IMR-90 (cell line): Measurements from ENCODE around the gene EHBP1. TPM values are rescaled to one million over a fixed set of nuclear protein-coding genes. Genes with fewer than 3 reads are reported as not detected.

ENCODE experiments used
- ATAC-seq: fragments of 200-7000 bp; cut with Tn5 transposase; 2 replicates; pipeline ENCODE4 v1.9.1; 2020; ENCODE audit warnings: low read depth, mild to moderate bottlenecking, moderate library complexity
- BruUV-seq: library from RNA; stranded (reverse); fragments of 400-500 nt; replicated peaks from 2 replicates; lab custom pipeline; 2021; lab: Mats Ljungman, UMichigan
- CTCF ChIA-PET: fragments of 300-600 bp; formaldehyde crosslinking; extraction: SDS; loops from one replicate; lab custom pipeline; 2021; ENCODE audit warnings: antibody characterized with exemption; lab: Yijun Ruan, JAX
- POLR2A ChIA-PET: fragments of 300-600 bp; sonication (Branson Sonifier 250); formaldehyde crosslinking; loops from one replicate; lab custom pipeline; 2022; ENCODE audit warnings: antibody characterized with exemption; ENCODE audit not compliant: unreplicated experiment; lab: Charles Lee
- DNase-seq: peaks from one replicate; pipeline ENCODE4 v3.0.0; 2013
- H2AFZ ChIP-seq: replicated peaks from 2 replicates; pipeline ENCODE3; 2013; ENCODE audit warnings: low read length, mild to moderate bottlenecking; ENCODE audit not compliant: poor library complexity
- H2AK5ac ChIP-seq: 2 replicates; pipeline ENCODE4 v1.6.1; 2013; ENCODE audit warnings: low read depth, low read length, inconsistent platforms
- H2AK9ac ChIP-seq: replicated peaks from 2 replicates; pipeline ENCODE3; 2013; ENCODE audit warnings: mild to moderate bottlenecking, low read depth, low read length, moderate library complexity; ENCODE audit not compliant: poor library complexity
- H2BK120ac ChIP-seq: 2 replicates; pipeline ENCODE4 v1.6.1; 2013; ENCODE audit warnings: low read depth, low read length, inconsistent platforms
- H2BK15ac ChIP-seq: 3 replicates; pipeline ENCODE4 v1.6.1; 2013; ENCODE audit warnings: low read depth, low read length, inconsistent platforms
- H2BK20ac ChIP-seq: 2 replicates; pipeline ENCODE4 v1.6.1; 2013; ENCODE audit warnings: low read depth, mild to moderate bottlenecking, inconsistent platforms, low read length, moderate library complexity
- H2BK5ac ChIP-seq: 2 replicates; pipeline ENCODE4 v1.6.1; 2013; ENCODE audit warnings: mild to moderate bottlenecking, low read depth, low read length, inconsistent platforms; ENCODE audit not compliant: poor library complexity, severe bottlenecking
- H3K14ac ChIP-seq: replicated peaks from 2 replicates; pipeline ENCODE4 v1.6.1; 2013; ENCODE audit warnings: low read depth, low read length, inconsistent platforms
- H3K18ac ChIP-seq: 2 replicates; pipeline ENCODE4 v1.6.1; 2013; ENCODE audit warnings: low read depth, low read length, control low read depth
- H3K23ac ChIP-seq: 2 replicates; pipeline ENCODE4 v1.6.1; 2013; ENCODE audit warnings: low read depth, low read length, inconsistent platforms
- H3K27ac ChIP-seq: 2 replicates; pipeline ENCODE4 v1.5.1; 2013; ENCODE audit warnings: mild to moderate bottlenecking, control low read depth, low read length; ENCODE audit not compliant: insufficient read depth
- H3K27me3 ChIP-seq: 2 replicates; pipeline ENCODE4 v1.6.1; 2013; ENCODE audit warnings: low read length; ENCODE audit not compliant: control insufficient read depth, insufficient read depth
- H3K36me3 ChIP-seq: 2 replicates; pipeline ENCODE4 v1.6.1; 2013; ENCODE audit warnings: low read length, mixed read lengths; ENCODE audit not compliant: control insufficient read depth, insufficient read depth
- H3K4ac ChIP-seq: 2 replicates; pipeline ENCODE4 v1.6.1; 2013; ENCODE audit warnings: low read depth, low read length, inconsistent platforms
- H3K4me1 ChIP-seq: 2 replicates; pipeline ENCODE4 v1.6.1; 2013; ENCODE audit warnings: low read length, mixed read lengths; ENCODE audit not compliant: control insufficient read depth, insufficient read depth
- H3K4me2 ChIP-seq: 2 replicates; pipeline ENCODE4 v1.6.1; 2013; ENCODE audit warnings: low read depth, mild to moderate bottlenecking, control low read depth, low read length, moderate library complexity
- H3K4me3 ChIP-seq: 2 replicates; pipeline ENCODE4 v1.5.1; 2013; ENCODE audit warnings: low read depth, mild to moderate bottlenecking, control low read depth, low read length, moderate library complexity; ENCODE audit not compliant: insufficient read depth
- H3K56ac ChIP-seq: 2 replicates; pipeline ENCODE4 v1.6.1; 2013; ENCODE audit warnings: low read length, inconsistent platforms; ENCODE audit not compliant: insufficient read depth; ENCODE audit errors: extremely low read depth
- H3K79me1 ChIP-seq, 2 experiments: 2 replicates each; pipeline ENCODE4 v1.6.1; 2013; ENCODE audit warnings: low read length in 2 of 2, inconsistent platforms in 1 of 2, low read depth in 1 of 2
- H3K9ac ChIP-seq: 2 replicates; pipeline ENCODE4 v1.6.1; 2013; ENCODE audit warnings: low read depth, low read length, control low read depth
- H3K9me1 ChIP-seq: 2 replicates; pipeline ENCODE4 v1.6.1; 2013; ENCODE audit warnings: low read length, inconsistent platforms; ENCODE audit not compliant: insufficient read depth
- H3K9me3 ChIP-seq: 2 replicates; pipeline ENCODE4 v1.6.1; 2013; ENCODE audit warnings: low read length; ENCODE audit not compliant: control insufficient read depth, insufficient read depth
- H4K20me1 ChIP-seq: 2 replicates; pipeline ENCODE4 v1.6.1; 2013; ENCODE audit warnings: low read length, inconsistent platforms; ENCODE audit not compliant: insufficient read depth
- H4K5ac ChIP-seq: 2 replicates; pipeline ENCODE4 v1.6.1; 2013; ENCODE audit warnings: mild to moderate bottlenecking, low read depth, low read length, control low read depth
- H4K8ac ChIP-seq, 2 experiments: 2 replicates each; pipeline ENCODE4 v1.6.1; 2013; ENCODE audit warnings: low read depth in 2 of 2, low read length in 2 of 2, control low read depth in 1 of 2, inconsistent platforms in 1 of 2
- H4K91ac ChIP-seq: 2 replicates; pipeline ENCODE4 v1.6.1; 2013; ENCODE audit warnings: low read depth, low read length, inconsistent platforms; ENCODE audit not compliant: insufficient read depth
- BHLHE40 ChIP-seq: fragments of 150-350 bp; IDR thresholded peaks from 2 replicates; pipeline ENCODE4 v1.6.1; 2016; ENCODE audit warnings: mild to moderate bottlenecking, low read depth, low read length
- CEBPB ChIP-seq: IDR thresholded peaks from 2 replicates; pipeline ENCODE4 v1.6.1; 2012; ENCODE audit warnings: low read depth, low read length, improper control_type of control experiment
- FOS ChIP-seq: fragments of 150-350 bp; IDR thresholded peaks from 2 replicates; pipeline ENCODE4 v1.6.1; 2016; ENCODE audit warnings: low read depth, low read length
- MAFK ChIP-seq: IDR thresholded peaks from 2 replicates; pipeline ENCODE4 v1.6.1; 2012; ENCODE audit warnings: low read depth, low read length, improper control_type of control experiment
- NFE2L2 ChIP-seq: fragments of 150-350 bp; IDR thresholded peaks from 2 replicates; pipeline ENCODE4 v1.6.1; 2016; ENCODE audit warnings: low read depth, mild to moderate bottlenecking, low read length
- RAD21 ChIP-seq: IDR thresholded peaks from 2 replicates; pipeline ENCODE4 v1.6.1; 2012; ENCODE audit warnings: low read length, improper control_type of control experiment
- RCOR1 ChIP-seq: IDR thresholded peaks from 2 replicates; pipeline ENCODE4 v1.6.1; 2012; ENCODE audit warnings: mild to moderate bottlenecking, low read length, improper control_type of control experiment; ENCODE audit not compliant: insufficient replicate concordance
- SMC3 ChIP-seq: fragments of 150-350 bp; IDR thresholded peaks from 2 replicates; pipeline ENCODE4 v1.6.1; 2016; ENCODE audit warnings: low read depth, mild to moderate bottlenecking, antibody characterized with exemption, low read length, moderate library complexity
- WGBS, 2 experiments: methylation state at CpG; one replicate each; pipeline versions ENCODE4 v1.1.5 to v1.1.7; 2013; ENCODE audit warnings: missing lambda C conversion rate in 2 of 2; ENCODE audit not compliant: insufficient read length in 1 of 2; ENCODE audit errors: extremely low coverage in 2 of 2; 5-methylcytosine and 5-hydroxymethylcytosine counted together
- dilution Hi-C: fragments of 300-500 bp; cut with HindIII; formaldehyde crosslinking; loops from one replicate; pipeline ENCODE4 v1.14.3; 2018; ENCODE audit warnings: low sequenced_read_pairs; ENCODE audit not compliant: unreplicated experiment
- in situ Hi-C: fragments of 300-500 bp; cut with MboI; formaldehyde crosslinking; loops from 3 replicates; pipeline ENCODE4 v1.14.3; 2019; ENCODE audit warnings: low sequenced_read_pairs, inconsistent platforms, mixed read lengths
- intact Hi-C: fragments of 100-400 bp; cut with micrococcal nuclease; formaldehyde crosslinking; loops from 2 replicates; pipeline ENCODE4 v1.10.0; 2022
- polyA plus RNA-seq, 3 experiments: library from polyadenylated mRNA; depleted of rRNA; stranded (reverse); fragments of >200 nt; gene quantifications; 2 replicates each; pipeline ENCODE4 v1.2.3, GENCODE V29; 2012; ENCODE audit warnings: low replicate concordance in 1 of 3
- total RNA-seq: library from RNA; depleted of rRNA; stranded (reverse); fragments of >200 nt; gene quantifications from 2 replicates; pipeline ENCODE4 v1.2.3, GENCODE V29; 2012

EHBP1 gene
- total and polyA plus RNA-seq, 2 of the 4 experiments (the other 2 are of a cell fraction), result 28.3 to 44.4 TPM

- dilution Hi-C loops, result no loop called here
Measured at GRCh38 chr2:63015389-63015788, 309.9 kb downstream of the EHBP1 start.

More at GRCh38 chr2:63015389-63015788, 309.9 kb downstream of the EHBP1 start:
- H3K27me3 ChIP-seq, result no peaks in the 10 kb centered on the region
- H3K9me3 ChIP-seq, result no peaks in the 10 kb centered on the region
- no peak overlapping the region for H3K4me2 ChIP-seq
- H3K14ac ChIP-seq, result no peak overlapping the region
- TF ChIP-seq BHLHE40 (no peak), RAD21 (no peak), MAFK (no peak), SMC3 (no peak), RCOR1 (no peak), NFE2L2 (no peak), FOS (no peak), CEBPB (no peak)
- no peak overlapping the region for H3K9ac ChIP-seq
- H4K8ac ChIP-seq, result no peak overlapping the region
- in situ Hi-C loops, result no loop called here
- H4K20me1 ChIP-seq, result no peaks in the 10 kb centered on the region
- no peak overlapping the region for H2BK15ac ChIP-seq
- H4K91ac ChIP-seq, result no peak overlapping the region
- no peak overlapping the region for H2AK9ac ChIP-seq
- peaks cover 6% of the 10 kb centered on the region; the same call in 1 of the 2 replicates for H3K36me3 ChIP-seq
- H2AFZ ChIP-seq, result no peak overlapping the region
- no peak overlapping the region for H2BK5ac ChIP-seq
- CTCF ChIA-PET, result no interaction called here
- no peaks in the 10 kb centered on the region for H3K79me1 ChIP-seq
- BruUV-seq, result no TSS peak
- H4K5ac ChIP-seq, result no peak overlapping the region
- peaks cover 3% of the 10 kb centered on the region for H3K4me1 ChIP-seq
- no CpG with 5 or more reads among the region's 3 CpGs for WGBS, 2 experiments
- H3K23ac ChIP-seq, result no peak overlapping the region
- no peak overlapping the region for H3K56ac ChIP-seq
- intact Hi-C loops, result no loop called here
- no peak overlapping the region for H2BK120ac ChIP-seq
- ATAC-seq, result no peak
- no peaks in the 10 kb centered on the region for H3K9me1 ChIP-seq
- H3K4me3 ChIP-seq, result no peak overlapping the region
- H3K27ac ChIP-seq, result no peak overlapping the region
- POLR2A ChIA-PET, result no interaction called here
- no peak overlapping the region for H3K4ac ChIP-seq
- no peak overlapping the region for H2BK20ac ChIP-seq
- DNase-seq, result no peak
- no peak overlapping the region for H3K18ac ChIP-seq
- no peak overlapping the region for H2AK5ac ChIP-seq
